Spleen (tissue), 7 donors: Measurements from ENCODE around the gene SNX27.

Source experiments
- CTCF ChIP-seq, 11 experiments: fragments of 200-600 bp in 7 of 11; fragments of 450-650 bp in 4 of 11; sonication (generic) in 4 of 11; IDR thresholded peaks in 8 of 11; conservative IDR thresholded peaks in 3 of 11; 1 replicate in 7 of 11; 2 replicates in 4 of 11; pipeline versions ENCODE4 v1.4.0 to v1.8.0; 2016 to 2021; ENCODE audit warnings: antibody characterized with exemption in 11 of 11, inconsistent platforms in 4 of 11, mild to moderate bottlenecking in 1 of 11
- POLR2A ChIP-seq, 3 donors: fragments of 450-650 bp; IDR thresholded peaks; one replicate each; pipeline ENCODE4 v1.5.1; 2017; ENCODE audit warnings: antibody characterized with exemption in 3 of 3, mild to moderate bottlenecking in 1 of 3
- donor health status: DM: no; HTN: no; CAD: no; lungs with moderate emphysema.
- donor health status: DM: no; HTN: no; CAD: no.
- donor health status: DM: no; HTN: no; CAD: no.

- no peak for TF ChIP-seq POLR2A (IDR thresholded peaks at IDR 0.05)
- no peak for TF ChIP-seq CTCF (IDR thresholded peaks at IDR 0.05 in 8 of 11, conservative IDR thresholded peaks at IDR 0.05 in 3 of 11)
Observed at GRCh38 chr1:151562661-151563060, 49.2 kb upstream of the SNX27 start.
